ENCODE results near the gene KCNJ10. TPM values are rescaled to one million over a fixed set of nuclear protein-coding genes. Genes with fewer than 3 reads are reported as not detected.

The KCNJ10 gene
- total RNA-seq, 1 experiment from 2014 or later: 0.08 TPM

GRCh38 chr1:160095382-160096105, 25.6 kb upstream of the KCNJ10 start:
- intact Hi-C loops (cut with micrococcal nuclease; ENCODE audit: unreplicated experiment) (no loop called here), in situ Hi-C loops (cut with HindIII; ENCODE audit: low pct_unique_long_range_greater_than_20kb, low sequenced_read_pairs) (no loop called here)
- DNase-seq (ENCODE audit: low read depth, low spot score) (no peak), ATAC-seq (no peak)
- POLR2A ChIA-PET: no interaction called here
- BruUV-seq (replicated peaks): no TSS peak
- CTCF ChIA-PET: no interaction called here
- H3K9me3 ChIP-seq (ENCODE audit: control insufficient read depth, insufficient read depth, low read depth, low read length): no peaks in the 10 kb centered on the region
- peaks cover 3% of the 10 kb centered on the region; the same call in 1 of the 2 replicates for H3K4me1 ChIP-seq (ENCODE audit: control insufficient read depth, insufficient read depth, low read length)
- H3K36me3 ChIP-seq (ENCODE audit: control insufficient read depth, insufficient read depth, low read length): no peaks in the 10 kb centered on the region; the same call in 1 of the 2 replicates
- no peak overlapping the region for H3K27ac ChIP-seq (ENCODE audit: low read length)
- TF ChIP-seq TCF7L2 (IDR thresholded peaks at IDR 0.05; ENCODE audit: low read depth, low read length) (no peak), POLR2AphosphoS5 (IDR thresholded peaks at IDR 0.05; ENCODE audit: low read depth, low read length) (no peak), CTCF (IDR thresholded peaks at IDR 0.05) (no peak), REST (IDR thresholded peaks at IDR 0.05; ENCODE audit: insufficient read depth in 1 of 2, low read depth in 2 of 2, low read length in 1 of 2) (no peak), SIN3A (IDR thresholded peaks at IDR 0.05; ENCODE audit: borderline replicate concordance, insufficient read depth, low read depth, low read length) (no peak)
- no peak overlapping the region for H3K4me3 ChIP-seq (ENCODE audit: low read depth in 2 of 2, low read length in 2 of 2)
- no peaks in the 10 kb centered on the region for H3K27me3 ChIP-seq (ENCODE audit: control insufficient read depth, insufficient read depth, low read length)

- POLR2A ChIA-PET: no interaction called here
Observed at GRCh38 chr1:160094806-160095205, 24.8 kb upstream of the KCNJ10 start.

More at GRCh38 chr1:160094806-160095205, 24.8 kb upstream of the KCNJ10 start:
- no peak for DNase-seq (ENCODE audit: low read depth, low spot score)
- no peaks in the 10 kb centered on the region; the same call in 1 of the 2 replicates for H3K36me3 ChIP-seq (ENCODE audit: control insufficient read depth, insufficient read depth, low read length)
- intact Hi-C loops (cut with micrococcal nuclease; ENCODE audit: unreplicated experiment) (no loop called here), in situ Hi-C loops (cut with HindIII; ENCODE audit: low pct_unique_long_range_greater_than_20kb, low sequenced_read_pairs) (no loop called here)
- no TSS peak for BruUV-seq (replicated peaks)
- no peak overlapping the region for H3K27ac ChIP-seq (ENCODE audit: low read length)
- no peak overlapping the region for H3K4me3 ChIP-seq (ENCODE audit: low read depth in 2 of 2, low read length in 2 of 2)
- peaks cover 3% of the 10 kb centered on the region; the same call in 1 of the 2 replicates for H3K4me1 ChIP-seq (ENCODE audit: control insufficient read depth, insufficient read depth, low read length)
- CTCF ChIA-PET: interaction anchor here (0.6 kb wide), 1 partner anchor 269 kb away, joined by 4 read pairs; no protein-coding TSS in a partner anchor
- TF ChIP-seq SIN3A (IDR thresholded peaks at IDR 0.05; ENCODE audit: borderline replicate concordance, insufficient read depth, low read depth, low read length) (no peak), REST (IDR thresholded peaks at IDR 0.05; ENCODE audit: insufficient read depth in 1 of 2, low read depth in 2 of 2, low read length in 1 of 2) (no peak), TCF7L2 (IDR thresholded peaks at IDR 0.05; ENCODE audit: low read depth, low read length) (no peak), CTCF (IDR thresholded peaks at IDR 0.05) (no peak), POLR2AphosphoS5 (IDR thresholded peaks at IDR 0.05; ENCODE audit: low read depth, low read length) (no peak)
- ATAC-seq: no peak
- no peaks in the 10 kb centered on the region for H3K9me3 ChIP-seq (ENCODE audit: control insufficient read depth, insufficient read depth, low read depth, low read length)
- H3K27me3 ChIP-seq (ENCODE audit: control insufficient read depth, insufficient read depth, low read length): no peaks in the 10 kb centered on the region
